ENCODE measurements around the gene THUMPD3.

DNA sequence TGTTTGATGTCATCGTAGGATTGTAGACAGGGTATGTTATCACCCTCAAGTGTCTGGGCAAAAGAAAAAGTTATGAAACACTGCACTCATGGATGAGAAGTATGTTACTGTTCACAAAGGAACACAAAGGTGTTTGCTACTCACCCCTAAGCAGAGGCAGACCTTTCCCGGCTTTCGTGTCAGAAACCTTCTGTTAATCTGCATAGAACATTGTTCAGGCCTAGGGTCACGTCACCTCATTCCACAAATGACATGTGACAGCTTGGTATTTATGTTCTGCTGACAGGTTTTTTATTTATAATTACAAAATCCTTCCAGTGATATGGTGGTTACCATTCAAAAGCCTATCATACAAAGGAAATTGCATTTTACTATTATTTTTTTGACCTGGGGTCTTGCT is 16.5 kb downstream of the THUMPD3 start:
- TF ChIP-seq, protein P1, sequence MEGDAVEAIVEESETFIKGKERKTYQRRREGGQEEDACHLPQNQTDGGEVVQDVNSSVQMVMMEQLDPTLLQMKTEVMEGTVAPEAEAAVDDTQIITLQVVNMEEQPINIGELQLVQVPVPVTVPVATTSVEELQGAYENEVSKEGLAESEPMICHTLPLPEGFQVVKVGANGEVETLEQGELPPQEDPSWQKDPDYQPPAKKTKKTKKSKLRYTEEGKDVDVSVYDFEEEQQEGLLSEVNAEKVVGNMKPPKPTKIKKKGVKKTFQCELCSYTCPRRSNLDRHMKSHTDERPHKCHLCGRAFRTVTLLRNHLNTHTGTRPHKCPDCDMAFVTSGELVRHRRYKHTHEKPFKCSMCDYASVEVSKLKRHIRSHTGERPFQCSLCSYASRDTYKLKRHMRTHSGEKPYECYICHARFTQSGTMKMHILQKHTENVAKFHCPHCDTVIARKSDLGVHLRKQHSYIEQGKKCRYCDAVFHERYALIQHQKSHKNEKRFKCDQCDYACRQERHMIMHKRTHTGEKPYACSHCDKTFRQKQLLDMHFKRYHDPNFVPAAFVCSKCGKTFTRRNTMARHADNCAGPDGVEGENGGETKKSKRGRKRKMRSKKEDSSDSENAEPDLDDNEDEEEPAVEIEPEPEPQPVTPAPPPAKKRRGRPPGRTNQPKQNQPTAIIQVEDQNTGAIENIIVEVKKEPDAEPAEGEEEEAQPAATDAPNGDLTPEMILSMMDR (IDR thresholded peaks at IDR 0.05) = no peak
- TF ChIP-seq EP300 (IDR thresholded peaks at IDR 0.05) = no peak
- TF ChIP-seq POLR2AphosphoS5 (IDR thresholded peaks at IDR 0.05) = no peak
- TF ChIP-seq POLR2A (IDR thresholded peaks at IDR 0.05) = no peak

Measured in upper lobe of left lung (tissue), 4 donors.